Measurements from ENCODE around the gene TNFSF9. TPM values are rescaled to one million over a fixed set of nuclear protein-coding genes. Genes with fewer than 3 reads are reported as not detected.

Gene TNFSF9
- total RNA-seq, 2 donors from 2014 or later: 0.68 to 3.9 TPM

- Histone ChIP-seq H3K9ac (ENCODE audit: extremely low read depth, low read length, poor library complexity, severe bottlenecking) (no peak overlapping the region), H3K27me3 (ENCODE audit: control insufficient read depth, insufficient read depth, low read length, poor library complexity, severe bottlenecking) (peaks cover 38% of the 10 kb centered on the region), H3K27ac (ENCODE audit: low read depth, low read length) (no peak overlapping the region), H3K36me3 (ENCODE audit: control insufficient read depth, insufficient read depth, low read length) (no peaks in the 10 kb centered on the region), H3K9me3 (ENCODE audit: control insufficient read depth, low read length) (no peaks in the 10 kb centered on the region), H3K4me3 (ENCODE audit: low read length) (no peak overlapping the region), H3K4me1 (ENCODE audit: control insufficient read depth, insufficient read depth, low read length) (no peaks in the 10 kb centered on the region)
- H3K4me3 Mint-ChIP-seq: no peak overlapping the region
- H3K9me3 Mint-ChIP-seq: no peaks in the 10 kb centered on the region
- H3K36me3 Mint-ChIP-seq (ENCODE audit: low read depth): no peaks in the 10 kb centered on the region
- TF ChIP-seq CTCF (conservative IDR thresholded peaks at IDR 0.05): no peak
- peaks cover 45% of the 10 kb centered on the region for H3K27me3 Mint-ChIP-seq (ENCODE audit: insufficient read depth)
- no peak overlapping the region for H3K27ac Mint-ChIP-seq
- H3K4me1 Mint-ChIP-seq: peaks cover 3% of the 10 kb centered on the region
- 86 to 87% methylated on average over 11 to 17 of the region's 17 CpGs for WGBS, 2 experiments (ENCODE audit: insufficient coverage in 1 of 2, insufficient read length in 1 of 2)
- DNase-seq: no peak
Measured at GRCh38 chr19:6499052-6499790, 31.6 kb upstream of the TNFSF9 start.

- no peak for TF ChIP-seq CTCF (conservative IDR thresholded peaks at IDR 0.05)
- Mint-ChIP-seq H3K36me3 (ENCODE audit: low read depth) (no peaks in the 10 kb centered on the region), H3K4me3 (peak overlapping the region; percentile 65), H3K27ac (no peak overlapping the region), H3K9me3 (no peaks in the 10 kb centered on the region), H3K27me3 (ENCODE audit: insufficient read depth) (peaks cover 45% of the 10 kb centered on the region), H3K4me1 (peaks cover 3% of the 10 kb centered on the region)
- Histone ChIP-seq H3K4me3 (ENCODE audit: low read length) (no peak overlapping the region), H3K4me1 (ENCODE audit: control insufficient read depth, insufficient read depth, low read length) (no peaks in the 10 kb centered on the region), H3K9ac (ENCODE audit: extremely low read depth, low read length, poor library complexity, severe bottlenecking) (no peak overlapping the region), H3K27me3 (ENCODE audit: control insufficient read depth, insufficient read depth, low read length, poor library complexity, severe bottlenecking) (peaks cover 38% of the 10 kb centered on the region), H3K27ac (ENCODE audit: low read depth, low read length) (no peak overlapping the region), H3K36me3 (ENCODE audit: control insufficient read depth, insufficient read depth, low read length) (no peaks in the 10 kb centered on the region), H3K9me3 (ENCODE audit: control insufficient read depth, low read length) (no peaks in the 10 kb centered on the region)
- DNase-seq: peak; percentile 55
- 81 to 94% methylated on average over 7 to 22 of the region's 24 CpGs for WGBS, 2 experiments (ENCODE audit: insufficient coverage in 1 of 2, insufficient read length in 1 of 2)
Measured at GRCh38 chr19:6500837-6501739, 29.7 kb upstream of the TNFSF9 start.

GRCh38 chr19:6501740-6502648 lies 28.8 kb upstream of the TNFSF9 start, which contains the start of gene TUBB4A:
TSS of gene TUBB4A (minus strand) at chr19:6502309. CDS start at chr19:6502212, 97 bp downstream.
- Histone ChIP-seq H3K4me3 (ENCODE audit: low read length) (no peak within 1 kb of the TSS), H3K4me1 (ENCODE audit: control insufficient read depth, insufficient read depth, low read length) (no peaks in the 10 kb centered on the region), H3K27me3 (ENCODE audit: control insufficient read depth, insufficient read depth, low read length, poor library complexity, severe bottlenecking) (peaks cover 38% of the 10 kb centered on the region), H3K27ac (ENCODE audit: low read depth, low read length) (no peak within 1 kb of the TSS), H3K9me3 (ENCODE audit: control insufficient read depth, low read length) (no peaks in the 10 kb centered on the region), H3K9ac (ENCODE audit: extremely low read depth, low read length, poor library complexity, severe bottlenecking) (peak within 1 kb of the TSS; percentile 6), H3K36me3 (ENCODE audit: control insufficient read depth, insufficient read depth, low read length) (no peaks in the 10 kb centered on the region)
- 2 to 5% methylated on average over 10 to 68 of the region's 71 CpGs for WGBS, 2 experiments (ENCODE audit: insufficient coverage in 1 of 2, insufficient read length in 1 of 2)
- Mint-ChIP-seq H3K4me1 (peaks cover 3% of the 10 kb centered on the region), H3K9me3 (no peaks in the 10 kb centered on the region), H3K27me3 (ENCODE audit: insufficient read depth) (peaks cover 45% of the 10 kb centered on the region), H3K27ac (no peak within 1 kb of the TSS), H3K36me3 (ENCODE audit: low read depth) (no peaks in the 10 kb centered on the region), H3K4me3 (peak within 1 kb of the TSS; percentile 65)
- peak; percentile 43 for TF ChIP-seq CTCF (conservative IDR thresholded peaks at IDR 0.05)
- DNase-seq: peak; percentile 70

All from endodermal cell (in vitro differentiated cells).